K562 (cell line): ENCODE data around the gene FILIP1. TPM values are rescaled to one million over a fixed set of nuclear protein-coding genes. Genes with fewer than 3 reads are reported as not detected.

Source experiments
- ATAC-seq: fragments of 200-7000 bp; cut with Tn5 transposase; 3 replicates; pipeline ENCODE4 v1.9.1; 2020; ENCODE audit warnings: moderate library complexity
- BruUV-seq: library from RNA; stranded (reverse); fragments of 400-500 nt; replicated peaks from 2 replicates; lab custom pipeline; 2021; lab: Mats Ljungman, UMichigan
- CTCF ChIA-PET: fragments of 300-600 bp; formaldehyde crosslinking; extraction: SDS; loops from one replicate; lab custom pipeline; 2021; ENCODE audit warnings: low intra/inter-chr PET ratio; lab: Yijun Ruan, JAX
- POLR2A ChIA-PET: fragments of 300-600, 350-650 bp; sonication (Branson Sonifier 250); formaldehyde crosslinking; extraction: SDS; loops from one replicate; lab custom pipeline; 2021; ENCODE audit warnings: antibody characterized with exemption, inconsistent platforms; lab: Yijun Ruan, JAX
- DNase-seq, 4 experiments: peaks; one replicate each; pipeline versions ENCODE4 v3.0.0 to v3.0.0-alpha.2; 2011 to 2018; ENCODE audit warnings: low spot score in 3 of 4, mixed read lengths in 3 of 4; ENCODE audit errors: extremely low read depth in 1 of 4
- FAIRE-seq: peaks from 2 replicates; lab custom pipeline; 2011; peaks lifted over from hg19 to GRCh38; lab: Jason Lieb, UNC
- H2AFZ ChIP-seq: 2 replicates; pipeline ENCODE4 v1.6.0; 2011; ENCODE audit warnings: low read depth, low read length, control low read depth, inconsistent platforms
- H3K27ac ChIP-seq: fragments of 200-600 bp; 3 replicates; pipeline ENCODE4 v1.8.0; 2011; ENCODE audit warnings: low read depth, mild to moderate bottlenecking, control low read depth, inconsistent platforms, low read length, moderate library complexity, mixed read lengths; ENCODE audit errors: extremely low read depth
- H3K27me3 ChIP-seq, 2 experiments: fragments of 300-600 bp in 1 of 2; 2 replicates in 1 of 2; 3 replicates in 1 of 2; pipeline versions ENCODE4 v1.6.0 to v1.8.0; 2011; ENCODE audit warnings: inconsistent platforms in 2 of 2, low read length in 2 of 2, mild to moderate bottlenecking in 1 of 2, mixed read lengths in 1 of 2, moderate library complexity in 1 of 2; ENCODE audit not compliant: control insufficient read depth in 2 of 2, insufficient read depth in 2 of 2
- H3K36me3 ChIP-seq: fragments of 300-600 bp; 3 replicates; pipeline ENCODE4 v1.8.0; 2011; ENCODE audit warnings: mild to moderate bottlenecking, low read length, inconsistent platforms; ENCODE audit not compliant: control insufficient read depth, insufficient read depth
- H3K4me1 ChIP-seq, 2 experiments: fragments of 200-600 bp in 1 of 2; replicated peaks in 1 of 2; 2 replicates in 1 of 2; 3 replicates in 1 of 2; pipeline versions ENCODE4 v1.5.1 to v1.8.0; 2011; ENCODE audit warnings: inconsistent platforms in 2 of 2, low read length in 2 of 2, mild to moderate bottlenecking in 1 of 2, mixed read lengths in 1 of 2, moderate library complexity in 1 of 2; ENCODE audit not compliant: control insufficient read depth in 2 of 2, insufficient read depth in 2 of 2
- H3K4me2 ChIP-seq: 2 replicates; pipeline ENCODE4 v1.6.1; 2011; ENCODE audit warnings: low read length, control low read depth, inconsistent platforms, mixed read lengths; ENCODE audit not compliant: insufficient read depth
- H3K4me3 ChIP-seq: fragments of 200-600 bp; sonication (generic), shearing (Covaris generic); 2 replicates; pipeline ENCODE4 v1.5.1; 2016; ENCODE audit warnings: control low read depth, inconsistent platforms
- H3K79me2 ChIP-seq: fragments of 200-600 bp; 3 replicates; pipeline ENCODE4 v1.8.0; 2011; ENCODE audit warnings: low read length, inconsistent platforms; ENCODE audit not compliant: control insufficient read depth, insufficient read depth
- H3K9ac ChIP-seq, 2 experiments: 2 replicates each; pipeline versions ENCODE4 v1.6.0 to v1.6.1; 2011; ENCODE audit warnings: low read depth in 2 of 2, low read length in 2 of 2, control low read depth in 1 of 2, inconsistent platforms in 1 of 2, mild to moderate bottlenecking in 1 of 2, mixed read lengths in 1 of 2; ENCODE audit not compliant: insufficient read depth in 1 of 2
- H3K9me1 ChIP-seq: one replicate; pipeline ENCODE4 v1.6.0; 2011; ENCODE audit warnings: inconsistent platforms, mild to moderate bottlenecking, low read length, moderate library complexity; ENCODE audit not compliant: control insufficient read depth, insufficient read depth
- H3K9me3 ChIP-seq: replicated peaks from 2 replicates; pipeline ENCODE4 v1.5.1; 2011; ENCODE audit warnings: low read depth, low read length, inconsistent platforms; ENCODE audit not compliant: control insufficient read depth, insufficient read depth
- H4K20me1 ChIP-seq: replicated peaks from 2 replicates; pipeline ENCODE4 v1.6.1; 2011; ENCODE audit warnings: low read length, inconsistent platforms, mixed read lengths; ENCODE audit not compliant: control insufficient read depth, insufficient read depth
- PRPF4 ChIP-seq: fragments of 200-400 bp; formaldehyde crosslinking; IDR thresholded peaks from one replicate; pipeline ENCODE4 v1.6.1; 2017; ENCODE audit warnings: low read length, low read depth, mild to moderate bottlenecking; ENCODE audit not compliant: insufficient read depth, poor library complexity, severe bottlenecking
- ZNF449 ChIP-seq: fragments of 250-450 bp; sonication (Bioruptor Pico); IDR thresholded peaks from 2 replicates; pipeline ENCODE4 v1.8.0; 2022; ENCODE audit warnings: moderate library complexity, mild to moderate bottlenecking, inconsistent platforms
- WGBS: fragments of 100-300 bp; shearing (Covaris generic); methylation state at CpG from one replicate; pipeline ENCODE4 v1.1.6; 2016; ENCODE audit warnings: low coverage, mixed read lengths; ENCODE audit not compliant: insufficient coverage; ENCODE audit errors: missing lambda C conversion rate; 5-methylcytosine and 5-hydroxymethylcytosine counted together
- in situ Hi-C: fragments of 300-500 bp; cut with MboI; formaldehyde crosslinking; loops from 4 replicates; pipeline ENCODE4 v1.15.0; 2018; ENCODE audit warnings: inconsistent platforms, mixed read lengths
- intact Hi-C: fragments of 100-400 bp; cut with micrococcal nuclease; formaldehyde crosslinking; loops from 2 replicates; pipeline ENCODE4 v1.14.2; 2022
- polyA plus RNA-seq, 8 experiments: library from polyadenylated mRNA; depleted of rRNA in 4 of 8; stranded (reverse) in 5 of 8; unstranded in 3 of 8; fragments of >200 nt; fragmentation: Nextera tagmentation in 2 of 8; fragmentation: Illumina TruSeq in 1 of 8; extraction: Ambion mirVana in 2 of 8; extraction: Trizol in 1 of 8; gene quantifications; 2 replicates each; pipeline versions ENCODE4 v1.2.1 to v1.2.3, GENCODE V29; 2011 to 2014; ENCODE audit warnings: inconsistent platforms in 1 of 8, missing spikeins in 1 of 8
- total RNA-seq, 7 experiments: library from RNA; depleted of rRNA in 6 of 7; stranded (reverse); fragments of >200 nt in 6 of 7; fragmentation: Illumina TruSeq in 2 of 7; extraction: Trizol in 2 of 7; gene quantifications; 2 replicates each; pipeline versions ENCODE4 v1.2.1 to v1.2.3, GENCODE V29; 2011 to 2021; ENCODE audit warnings: low replicate concordance in 1 of 7

The FILIP1 gene
- total and polyA plus RNA-seq, 9 of the 15 experiments (the other 6 are each of a cell fraction or from before 2014, with no cell fraction given): 0.03 to 0.25 (median 0.10) TPM; not detected in 1

DNA sequence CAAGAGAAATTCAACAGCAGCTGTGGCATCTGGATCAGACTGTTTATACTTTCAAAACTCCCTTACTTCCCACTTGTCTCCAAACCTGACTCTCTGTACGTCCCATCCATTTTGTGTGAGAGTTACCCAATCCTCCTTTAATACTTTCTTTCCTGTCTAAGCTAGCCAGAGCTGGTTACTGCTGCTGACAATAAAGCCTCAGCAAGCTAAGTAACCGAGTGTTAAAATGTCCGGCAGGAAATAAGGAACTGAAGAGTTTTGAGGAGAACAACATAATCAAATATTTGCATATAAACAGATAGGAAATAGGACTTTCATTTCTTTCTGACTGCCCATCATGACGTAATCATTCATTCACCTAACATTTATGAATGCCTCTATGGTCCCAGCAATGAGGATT lies 220.6 kb downstream of the FILIP1 start:
- no peak overlapping the region for H3K4me3 ChIP-seq
- no peaks in the 10 kb centered on the region for H3K9me1 ChIP-seq
- H3K4me2 ChIP-seq: no peak overlapping the region
- H3K79me2 ChIP-seq: peaks cover 79% of the 10 kb centered on the region
- 91% methylated on average over 4 of the region's 4 CpGs for WGBS
- no peak overlapping the region for H3K27ac ChIP-seq
- in situ Hi-C loops (no loop called here), intact Hi-C loops (no loop called here)
- H3K4me1 ChIP-seq: peaks cover 0 to 1% of the 10 kb centered on the region in 2 experiments; a peak in 2 of 5 replicates
- 0 out of 2 replicates have a peak, but pooled peaks cover 3% of the 10 kb centered on the region for H4K20me1 ChIP-seq
- ATAC-seq (no peak), DNase-seq (no peak), FAIRE-seq (no peak)
- no peak overlapping the region for H2AFZ ChIP-seq
- H3K9me3 ChIP-seq: no peaks in the 10 kb centered on the region
- ChIA-PET POLR2A (interaction anchor here (1.0 to 1.2 kb wide), 2 partner anchors 8 to 11 kb away, joined by 3 read pairs; no protein-coding TSS in a partner anchor), CTCF (no interaction called here)
- no peaks in the 10 kb centered on the region for H3K27me3 ChIP-seq
- TF ChIP-seq PRPF4 (no peak), ZNF449 (CRISPR knock-in tag) (no peak)
- BruUV-seq: no TSS peak
- no peak overlapping the region for H3K9ac ChIP-seq
- peaks cover 17% of the 10 kb centered on the region; the same call in 2 of the 3 replicates for H3K36me3 ChIP-seq
